ENCODE data around the gene AQP11. TPM values are rescaled to one million over a fixed set of nuclear protein-coding genes. Genes with fewer than 3 reads are reported as not detected.

Gene AQP11
- total RNA-seq, 4 donors from 2014 or later: 1.1 to 5.6 (median 3.1) TPM

- no peak for DNase-seq
- intact Hi-C loops (cut with DNase I): no loop called here
- Histone ChIP-seq H3K9me3 (no peaks in the 10 kb centered on the region), H3K27ac (no peak overlapping the region), H3K4me1 (no peaks in the 10 kb centered on the region), H3K36me3 (no peaks in the 10 kb centered on the region), H3K27me3 (no peaks in the 10 kb centered on the region), H3K4me3 (replicated peaks in 1 of 3) (no peak overlapping the region)
- WGBS, 2 donors: 81 to 84% methylated on average over 5 of the region's 5 CpGs
- no peak for TF ChIP-seq CTCF (IDR thresholded peaks at IDR 0.05)
- TF ChIP-seq POLR2A (IDR thresholded peaks at IDR 0.05): no peak
Measured at GRCh38 chr11:77580712-77581337, 8.9 kb upstream of the AQP11 start.

GRCh38 chr11:77589181-77589520 lies 602 bp upstream of the AQP11 start:
- Histone ChIP-seq H3K27ac (peak overlapping the region; percentile 71 to 83 (median 78)), H3K4me1 (peaks cover 0 to 10% of the 10 kb centered on the region in 2 donors), H3K27me3 (no peaks in the 10 kb centered on the region), H3K4me3 (replicated peaks in 1 of 3) (peak overlapping the region; percentile 13 to 76 (median 54)), H3K9me3 (no peaks in the 10 kb centered on the region), H3K36me3 (no peaks in the 10 kb centered on the region)
- TF ChIP-seq CTCF (IDR thresholded peaks at IDR 0.05): no peak
- no peak for TF ChIP-seq POLR2A (IDR thresholded peaks at IDR 0.05)
- no peak for DNase-seq
- intact Hi-C loops (cut with DNase I): no loop called here
- WGBS, 2 donors: 2 to 3% methylated on average over 12 to 19 of the region's 19 CpGs

- H3K4me3 ChIP-seq (replicated peaks in 1 of 3): peak overlapping the region; percentile 13 to 76 (median 54)
- no peaks in the 10 kb centered on the region for H3K9me3 ChIP-seq
- H3K27ac ChIP-seq: peak overlapping the region in 1 of 3 donors; percentile 78
- TF ChIP-seq CTCF (IDR thresholded peaks at IDR 0.05): no peak
- no peak for TF ChIP-seq POLR2A (IDR thresholded peaks at IDR 0.05)
- peak; percentile 53 to 59 for DNase-seq
- intact Hi-C loops (cut with DNase I): no loop called here
- peaks cover 0 to 10% of the 10 kb centered on the region in 2 donors for H3K4me1 ChIP-seq
- 10 to 25% methylated on average over 12 to 16 of the region's 31 CpGs for WGBS, 2 donors
- no peaks in the 10 kb centered on the region for H3K27me3 ChIP-seq
- no peaks in the 10 kb centered on the region for H3K36me3 ChIP-seq
Measured at GRCh38 chr11:77590194-77590782, 535 bp downstream of the AQP11 start.

GRCh38 chr11:77592727-77593126 lies 3.0 kb downstream of the AQP11 start:
- H3K9me3 ChIP-seq: no peaks in the 10 kb centered on the region
- H3K27ac ChIP-seq: no peak overlapping the region
- H3K4me1 ChIP-seq: peaks cover 0 to 10% of the 10 kb centered on the region in 2 donors
- WGBS, 2 donors: 71 to 74% methylated on average over 2 of the region's 2 CpGs
- intact Hi-C loops (cut with DNase I): no loop called here
- no peaks in the 10 kb centered on the region for H3K27me3 ChIP-seq
- no peak overlapping the region for H3K4me3 ChIP-seq (replicated peaks in 1 of 3)
- DNase-seq: no peak
- TF ChIP-seq POLR2A (IDR thresholded peaks at IDR 0.05) (no peak), CTCF (IDR thresholded peaks at IDR 0.05) (no peak)
- no peaks in the 10 kb centered on the region for H3K36me3 ChIP-seq

- Histone ChIP-seq H3K4me3 (replicated peaks in 1 of 3) (no peak overlapping the region), H3K9me3 (no peaks in the 10 kb centered on the region), H3K27ac (no peak overlapping the region), H3K4me1 (peaks cover 0 to 10% of the 10 kb centered on the region in 2 donors), H3K36me3 (no peaks in the 10 kb centered on the region), H3K27me3 (no peaks in the 10 kb centered on the region)
- TF ChIP-seq CTCF (IDR thresholded peaks at IDR 0.05) (no peak), POLR2A (IDR thresholded peaks at IDR 0.05) (no peak)
- DNase-seq: no peak
- intact Hi-C loops (cut with DNase I): no loop called here
Measured at GRCh38 chr11:77593883-77594282, 4.1 kb downstream of the AQP11 start.
